Spleen (tissue), 11 donors: ENCODE measurements around the gene DBF4B. TPM values are rescaled to one million over a fixed set of nuclear protein-coding genes. Genes with fewer than 3 reads are reported as not detected.

Source experiments
- DNase-seq: peaks from one replicate; pipeline ENCODE4 v3.0.0-alpha.2; 2020
- H3K27ac ChIP-seq, 8 donors: fragments of 200-600 bp; sonication (generic) in 7 of 8; 1 replicate in 4 of 8; 2 replicates in 4 of 8; pipeline versions ENCODE4 v1.5.0 to v1.8.0; 2016 to 2021; ENCODE audit warnings: inconsistent platforms in 4 of 8, mild to moderate bottlenecking in 4 of 8, moderate library complexity in 1 of 8
- H3K27me3 ChIP-seq, 7 donors: fragments of 200-600 bp; sonication (generic) in 6 of 7; replicated peaks in 1 of 7; 1 replicate in 4 of 7; 2 replicates in 3 of 7; pipeline versions ENCODE4 v1.5.0 to v1.8.0; 2016 to 2021; ENCODE audit warnings: inconsistent platforms in 3 of 7, mild to moderate bottlenecking in 1 of 7
- H3K36me3 ChIP-seq, 6 donors: fragments of 200-600 bp; sonication (generic) in 5 of 6; 1 replicate in 4 of 6; 2 replicates in 2 of 6; pipeline versions ENCODE4 v1.5.0 to v1.8.0; 2016 to 2021; ENCODE audit warnings: inconsistent platforms in 2 of 6
- H3K4me1 ChIP-seq, 6 donors: fragments of 200-600 bp; sonication (generic) in 5 of 6; 1 replicate in 3 of 6; 2 replicates in 3 of 6; pipeline versions ENCODE4 v1.5.0 to v1.8.0; 2016 to 2021; ENCODE audit warnings: inconsistent platforms in 3 of 6
- H3K4me3 ChIP-seq, 8 donors: fragments of 200-600 bp; sonication (generic) in 7 of 8; 1 replicate in 4 of 8; 2 replicates in 4 of 8; pipeline versions ENCODE4 v1.5.0 to v1.8.0; 2016 to 2021; ENCODE audit warnings: inconsistent platforms in 4 of 8, mild to moderate bottlenecking in 4 of 8, moderate library complexity in 2 of 8
- H3K9me3 ChIP-seq, 8 donors: fragments of 200-600 bp; sonication (generic) in 7 of 8; 1 replicate in 4 of 8; 2 replicates in 4 of 8; pipeline versions ENCODE4 v1.5.0 to v1.8.0; 2016 to 2021; ENCODE audit warnings: inconsistent platforms in 4 of 8
- CTCF ChIP-seq, 11 experiments: fragments of 200-600 bp in 7 of 11; fragments of 450-650 bp in 4 of 11; sonication (generic) in 4 of 11; IDR thresholded peaks in 8 of 11; conservative IDR thresholded peaks in 3 of 11; 1 replicate in 7 of 11; 2 replicates in 4 of 11; pipeline versions ENCODE4 v1.4.0 to v1.8.0; 2016 to 2021; ENCODE audit warnings: antibody characterized with exemption in 11 of 11, inconsistent platforms in 4 of 11, mild to moderate bottlenecking in 1 of 11
- POLR2A ChIP-seq, 3 donors: fragments of 450-650 bp; IDR thresholded peaks; one replicate each; pipeline ENCODE4 v1.5.1; 2017; ENCODE audit warnings: antibody characterized with exemption in 3 of 3, mild to moderate bottlenecking in 1 of 3
- POLR2AphosphoS5 ChIP-seq, 3 donors: sonication (generic); formaldehyde crosslinking; IDR thresholded peaks; one replicate each; pipeline ENCODE4 v1.5.1; 2017; ENCODE audit warnings: antibody characterized with exemption in 3 of 3
- WGBS, 5 donors: extraction: QIAGEN DNeasy Blood & Tissue Kit in 3 of 5; methylation state at CpG; one replicate each; pipeline versions ENCODE4 v1.1.5 to v1.1.7; 2013 to 2018; 5-methylcytosine and 5-hydroxymethylcytosine counted together
- intact Hi-C: fragments of 100-400 bp; cut with DNase I; formaldehyde crosslinking; loops from one replicate; pipeline ENCODE4 v1.15.0; 2023; ENCODE audit warnings: low total_unique reads
- polyA plus RNA-seq, 3 donors: library from polyadenylated mRNA; stranded (reverse); fragments of 200-250 nt; gene quantifications; one replicate each; pipeline ENCODE4 v1.2.1, GENCODE V29; 2013
- total RNA-seq, 7 donors: library from RNA; depleted of rRNA in 3 of 7; stranded (reverse); fragments of >200 nt in 3 of 7; fragmentation: NEBNext Ultra II Directional in 4 of 7; extraction: Animal tissue kit (Norgen Biotek cat#: 25700) in 4 of 7; gene quantifications; one replicate each; pipeline versions ENCODE4 v1.1.0 to v1.2.1, GENCODE V29; 2016 to 2021
- donor health status: healthy with polysubstance abuse.
- donor health status: DM: no; HTN: no; CAD: no; lungs with moderate emphysema.
- donor health status: DM: no; HTN: no; CAD: no.
- donor health status: Bipolar disorder and iron deficiency.
- donor health status: healthy.
- donor health status: DM: no; HTN: no; CAD: no.
- donor health status: DM: yes; HTN: yes; CAD: no.

DBF4B gene
- total and polyA plus RNA-seq, 10 donors: 2.0 to 11.2 (median 7.0) TPM

- intact Hi-C loops: no loop called here
- WGBS, 5 donors: 30 to 48% (median 38%) methylated on average over 9 to 11 of the region's 11 CpGs
- Histone ChIP-seq H3K27ac (no peak overlapping the region), H3K4me3 (no peak overlapping the region), H3K27me3 (peaks cover 0 to 68% (median 7%) of the 10 kb centered on the region in 7 donors), H3K4me1 (peaks cover 0 to 24% (median 3%) of the 10 kb centered on the region in 6 donors), H3K36me3 (no peaks in the 10 kb centered on the region), H3K9me3 (no peaks in the 10 kb centered on the region)
- no peak for DNase-seq
- TF ChIP-seq POLR2A (IDR thresholded peaks at IDR 0.05): no peak
- TF ChIP-seq POLR2AphosphoS5 (IDR thresholded peaks at IDR 0.05): no peak
- TF ChIP-seq CTCF (IDR thresholded peaks at IDR 0.05 in 8 of 11, conservative IDR thresholded peaks at IDR 0.05 in 3 of 11): no peak
These were observed 60.2 kb downstream of the DBF4B start for GRCh38 chr17:44768505-44769142.

DNA sequence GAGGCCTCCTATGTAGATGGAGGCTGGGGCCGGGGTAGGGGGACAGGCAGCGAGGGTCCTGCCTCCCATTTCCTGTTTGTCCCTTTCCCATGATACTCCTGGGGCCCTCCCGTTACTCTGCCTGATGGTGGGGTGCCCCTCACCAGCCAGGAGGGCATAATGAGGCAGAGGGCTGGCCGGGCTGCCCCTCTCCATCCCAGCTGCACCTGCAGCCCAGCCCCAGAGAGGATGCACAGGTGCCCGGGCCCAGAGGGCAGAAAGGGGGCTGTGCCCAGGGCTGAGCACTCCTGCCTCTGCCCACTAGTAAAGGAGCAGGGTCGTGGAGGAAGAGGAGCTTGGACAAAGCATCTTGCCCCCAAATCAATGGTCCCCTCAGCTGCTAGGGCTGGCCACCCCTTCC is 60.8 kb downstream of the DBF4B start:
- Histone ChIP-seq H3K27me3 (peaks cover 0 to 70% (median 7%) of the 10 kb centered on the region in 7 donors), H3K4me1 (peaks cover 0 to 24% (median 3%) of the 10 kb centered on the region in 6 donors), H3K36me3 (no peaks in the 10 kb centered on the region), H3K9me3 (no peaks in the 10 kb centered on the region), H3K4me3 (no peak overlapping the region), H3K27ac (no peak overlapping the region)
- DNase-seq: no peak
- TF ChIP-seq POLR2AphosphoS5 (IDR thresholded peaks at IDR 0.05) (no peak), POLR2A (IDR thresholded peaks at IDR 0.05) (no peak), CTCF (IDR thresholded peaks at IDR 0.05 in 8 of 11, conservative IDR thresholded peaks at IDR 0.05 in 3 of 11) (no peak)
- intact Hi-C loops: no loop called here
- WGBS, 5 donors: 43 to 72% (median 66%) methylated on average over 2 to 6 of the region's 6 CpGs

GRCh38 chr17:44769647-44770084 is 61.2 kb downstream of the DBF4B start:
- no peak for TF ChIP-seq POLR2A (IDR thresholded peaks at IDR 0.05)
- no peak for TF ChIP-seq CTCF (IDR thresholded peaks at IDR 0.05 in 8 of 11, conservative IDR thresholded peaks at IDR 0.05 in 3 of 11)
- TF ChIP-seq POLR2AphosphoS5 (IDR thresholded peaks at IDR 0.05): no peak
- Histone ChIP-seq H3K9me3 (no peaks in the 10 kb centered on the region), H3K4me3 (no peak overlapping the region), H3K36me3 (no peaks in the 10 kb centered on the region), H3K27me3 (peaks cover 0 to 70% (median 7%) of the 10 kb centered on the region in 7 donors), H3K27ac (no peak overlapping the region), H3K4me1 (peaks cover 0 to 27% (median 5%) of the 10 kb centered on the region in 6 donors)
- intact Hi-C loops: no loop called here
- no peak for DNase-seq
- WGBS, 5 donors: 60 to 83% (median 72%) methylated on average over 2 to 15 of the region's 15 CpGs

GRCh38 chr17:44770166-44770925 is 61.9 kb downstream of the DBF4B start:
- H3K27me3 ChIP-seq: peaks cover 0 to 70% (median 7%) of the 10 kb centered on the region in 7 donors
- peaks cover 5 to 34% (median 12%) of the 10 kb centered on the region in 6 donors for H3K4me1 ChIP-seq
- TF ChIP-seq CTCF (IDR thresholded peaks at IDR 0.05 in 8 of 11, conservative IDR thresholded peaks at IDR 0.05 in 3 of 11): no peak
- no peak for TF ChIP-seq POLR2A (IDR thresholded peaks at IDR 0.05)
- TF ChIP-seq POLR2AphosphoS5 (IDR thresholded peaks at IDR 0.05): no peak
- H3K27ac ChIP-seq: no peak overlapping the region
- 67 to 84% (median 77%) methylated on average over 6 to 11 of the region's 11 CpGs for WGBS, 5 donors
- DNase-seq: no peak
- H3K4me3 ChIP-seq: no peak overlapping the region
- intact Hi-C loops: no loop called here
- H3K9me3 ChIP-seq: no peaks in the 10 kb centered on the region
- H3K36me3 ChIP-seq: no peaks in the 10 kb centered on the region
